Activated naive CD8-positive, alpha-beta T cell treated with anti-CD3 and anti-CD28 coated beads, Interleukin-2, amount 50 U/mL, for 24 hours (primary cell): Measurements from ENCODE around the gene PLXNB3.
A peak's percentile ranks its signal among the peaks of the same experiment; 100 is the strongest.
"Not testable (repeated sequence)": the region's sequence is repeated elsewhere in the genome, so short reads cannot be mapped to it uniquely, and the experiment has no call there.

Experiments
- ATAC-seq: fragments of 150-1000 bp; cut with Tn5 transposase; one replicate; pipeline ENCODE4 v1.10.0; 2021
- DNase-seq: peaks from one replicate; pipeline ENCODE4 v3.0.0; 2021
- H3K27ac Mint-ChIP-seq: one replicate; pipeline ENCODE4 v1.8.0; 2021; ENCODE audit warnings: mild to moderate bottlenecking, mixed read lengths
- H3K27me3 Mint-ChIP-seq: one replicate; pipeline ENCODE4 v1.8.0; 2021; ENCODE audit warnings: mixed read lengths
- H3K36me3 Mint-ChIP-seq: one replicate; pipeline ENCODE4 v1.8.0; 2021; ENCODE audit warnings: low read depth, mixed read lengths
- H3K4me1 Mint-ChIP-seq: one replicate; pipeline ENCODE4 v1.8.0; 2021; ENCODE audit warnings: mixed read lengths
- H3K4me3 Mint-ChIP-seq: one replicate; pipeline ENCODE4 v1.8.0; 2021; ENCODE audit warnings: mild to moderate bottlenecking, moderate library complexity, mixed read lengths
- H3K9me3 Mint-ChIP-seq: one replicate; pipeline ENCODE4 v1.8.0; 2021; ENCODE audit warnings: mixed read lengths

PLXNB3 gene

GRCh38 chrX:153728095-153728494, 36.0 kb upstream of the PLXNB3 start:
- H3K4me1 Mint-ChIP-seq: peaks cover 26% of the 10 kb centered on the region
- no peaks in the 10 kb centered on the region for H3K9me3 Mint-ChIP-seq
- no peak overlapping the region for H3K27ac Mint-ChIP-seq
- ATAC-seq: no peak
- H3K36me3 Mint-ChIP-seq: peaks cover 10% of the 10 kb centered on the region
- no peak overlapping the region for H3K4me3 Mint-ChIP-seq
- DNase-seq: no peak
- no peaks in the 10 kb centered on the region for H3K27me3 Mint-ChIP-seq

- Mint-ChIP-seq H3K27ac (no peak overlapping the region), H3K9me3 (no peaks in the 10 kb centered on the region)
Measured at GRCh38 chrX:153728951-153729631, 35.0 kb upstream of the PLXNB3 start.

GRCh38 chrX:153730115-153730514, 33.9 kb upstream of the PLXNB3 start:
- not testable (repeated sequence) for H3K27me3 Mint-ChIP-seq, DNase-seq, H3K9me3 Mint-ChIP-seq, H3K36me3 Mint-ChIP-seq, ATAC-seq, H3K4me3 Mint-ChIP-seq, H3K27ac Mint-ChIP-seq
- peaks cover 31% of the 10 kb centered on the region for H3K4me1 Mint-ChIP-seq

More at GRCh38 chrX:153728951-153729631, 35.0 kb upstream of the PLXNB3 start:
- no peak overlapping the region for H3K4me3 Mint-ChIP-seq
- ATAC-seq (no peak), DNase-seq (no peak)
- H3K4me1 Mint-ChIP-seq: peaks cover 26% of the 10 kb centered on the region
- H3K27me3 Mint-ChIP-seq: no peaks in the 10 kb centered on the region
- H3K36me3 Mint-ChIP-seq: peaks cover 10% of the 10 kb centered on the region

GRCh38 chrX:153731117-153731844, 32.8 kb upstream of the PLXNB3 start:
- H3K27me3 Mint-ChIP-seq: no peaks in the 10 kb centered on the region
- peaks cover 10% of the 10 kb centered on the region for H3K36me3 Mint-ChIP-seq
- no peak for DNase-seq
- H3K4me3 Mint-ChIP-seq: no peak overlapping the region
- H3K4me1 Mint-ChIP-seq: peaks cover 34% of the 10 kb centered on the region
- no peaks in the 10 kb centered on the region for H3K9me3 Mint-ChIP-seq
- ATAC-seq: no peak
- H3K27ac Mint-ChIP-seq: peak overlapping the region; percentile 40

GRCh38 chrX:153731845-153732215, 32.2 kb upstream of the PLXNB3 start:
- H3K4me1 Mint-ChIP-seq: peaks cover 32% of the 10 kb centered on the region
- H3K27ac Mint-ChIP-seq: no peak overlapping the region
- no peaks in the 10 kb centered on the region for H3K9me3 Mint-ChIP-seq
- ATAC-seq (no peak), DNase-seq (no peak)
- no peak overlapping the region for H3K4me3 Mint-ChIP-seq
- H3K27me3 Mint-ChIP-seq: no peaks in the 10 kb centered on the region
- H3K36me3 Mint-ChIP-seq: peaks cover 10% of the 10 kb centered on the region

GRCh38 chrX:153732401-153732800, 31.6 kb upstream of the PLXNB3 start:
- H3K27ac Mint-ChIP-seq: no peak overlapping the region
- H3K4me3 Mint-ChIP-seq: no peak overlapping the region
- H3K36me3 Mint-ChIP-seq: peaks cover 10% of the 10 kb centered on the region
- peaks cover 28% of the 10 kb centered on the region for H3K4me1 Mint-ChIP-seq
- ATAC-seq (no peak), DNase-seq (no peak)
- no peaks in the 10 kb centered on the region for H3K9me3 Mint-ChIP-seq
- H3K27me3 Mint-ChIP-seq: no peaks in the 10 kb centered on the region

GRCh38 chrX:153733651-153734240, 30.3 kb upstream of the PLXNB3 start:
- DNase-seq (no peak), ATAC-seq (no peak)
- Mint-ChIP-seq H3K9me3 (no peaks in the 10 kb centered on the region), H3K36me3 (peaks cover 10% of the 10 kb centered on the region), H3K4me1 (peaks cover 23% of the 10 kb centered on the region), H3K27me3 (no peaks in the 10 kb centered on the region), H3K4me3 (no peak overlapping the region), H3K27ac (no peak overlapping the region)

GRCh38 chrX:153734871-153735270, 29.2 kb upstream of the PLXNB3 start:
- Mint-ChIP-seq H3K4me1 (peaks cover 26% of the 10 kb centered on the region), H3K27me3 (no peaks in the 10 kb centered on the region), H3K9me3 (no peaks in the 10 kb centered on the region), H3K36me3 (peaks cover 10% of the 10 kb centered on the region), H3K4me3 (no peak overlapping the region), H3K27ac (no peak overlapping the region)
- ATAC-seq (no peak), DNase-seq (no peak)

- H3K27me3 Mint-ChIP-seq: no peaks in the 10 kb centered on the region
- ATAC-seq (peak; percentile 83), DNase-seq (no peak)
- H3K4me1 Mint-ChIP-seq: peaks cover 30% of the 10 kb centered on the region
- peaks cover 10% of the 10 kb centered on the region for H3K36me3 Mint-ChIP-seq
- no peak overlapping the region for H3K27ac Mint-ChIP-seq
- H3K4me3 Mint-ChIP-seq: no peak overlapping the region
- no peaks in the 10 kb centered on the region for H3K9me3 Mint-ChIP-seq
Measured at GRCh38 chrX:153735274-153735673, 28.8 kb upstream of the PLXNB3 start.

- Mint-ChIP-seq H3K9me3 (no peaks in the 10 kb centered on the region), H3K27me3 (no peaks in the 10 kb centered on the region), H3K4me1 (peaks cover 29% of the 10 kb centered on the region), H3K36me3 (peaks cover 10% of the 10 kb centered on the region), H3K27ac (no peak overlapping the region), H3K4me3 (no peak overlapping the region)
- no peak for ATAC-seq
- DNase-seq: no peak
Measured at GRCh38 chrX:153736071-153736820, 27.8 kb upstream of the PLXNB3 start.

- Mint-ChIP-seq H3K27ac (no peak overlapping the region), H3K9me3 (no peaks in the 10 kb centered on the region), H3K4me1 (peaks cover 23% of the 10 kb centered on the region), H3K27me3 (no peaks in the 10 kb centered on the region), H3K4me3 (no peak overlapping the region), H3K36me3 (peaks cover 3% of the 10 kb centered on the region)
- no peak for ATAC-seq
- DNase-seq: no peak
Measured at GRCh38 chrX:153736871-153737441, 27.1 kb upstream of the PLXNB3 start.

GRCh38 chrX:153738056-153738605, 25.9 kb upstream of the PLXNB3 start:
- peaks cover 22% of the 10 kb centered on the region for H3K4me1 Mint-ChIP-seq
- no peak for ATAC-seq
- no peaks in the 10 kb centered on the region for H3K36me3 Mint-ChIP-seq
- H3K9me3 Mint-ChIP-seq: no peaks in the 10 kb centered on the region
- no peak for DNase-seq
- no peak overlapping the region for H3K27ac Mint-ChIP-seq
- H3K4me3 Mint-ChIP-seq: no peak overlapping the region
- no peaks in the 10 kb centered on the region for H3K27me3 Mint-ChIP-seq

- no peak overlapping the region for H3K27ac Mint-ChIP-seq
- H3K36me3 Mint-ChIP-seq: no peaks in the 10 kb centered on the region
- peaks cover 4% of the 10 kb centered on the region for H3K27me3 Mint-ChIP-seq
- H3K9me3 Mint-ChIP-seq: no peaks in the 10 kb centered on the region
- peaks cover 23% of the 10 kb centered on the region for H3K4me1 Mint-ChIP-seq
- ATAC-seq (peak; percentile 41), DNase-seq (no peak)
- no peak overlapping the region for H3K4me3 Mint-ChIP-seq
Measured at GRCh38 chrX:153739754-153740486, 24.1 kb upstream of the PLXNB3 start.
